ENCODE data around the gene FEZF1.
"Not testable (repeated sequence)": the region's sequence is repeated elsewhere in the genome, so short reads cannot be mapped to it uniquely, and the experiment has no call there.

The FEZF1 gene

DNA sequence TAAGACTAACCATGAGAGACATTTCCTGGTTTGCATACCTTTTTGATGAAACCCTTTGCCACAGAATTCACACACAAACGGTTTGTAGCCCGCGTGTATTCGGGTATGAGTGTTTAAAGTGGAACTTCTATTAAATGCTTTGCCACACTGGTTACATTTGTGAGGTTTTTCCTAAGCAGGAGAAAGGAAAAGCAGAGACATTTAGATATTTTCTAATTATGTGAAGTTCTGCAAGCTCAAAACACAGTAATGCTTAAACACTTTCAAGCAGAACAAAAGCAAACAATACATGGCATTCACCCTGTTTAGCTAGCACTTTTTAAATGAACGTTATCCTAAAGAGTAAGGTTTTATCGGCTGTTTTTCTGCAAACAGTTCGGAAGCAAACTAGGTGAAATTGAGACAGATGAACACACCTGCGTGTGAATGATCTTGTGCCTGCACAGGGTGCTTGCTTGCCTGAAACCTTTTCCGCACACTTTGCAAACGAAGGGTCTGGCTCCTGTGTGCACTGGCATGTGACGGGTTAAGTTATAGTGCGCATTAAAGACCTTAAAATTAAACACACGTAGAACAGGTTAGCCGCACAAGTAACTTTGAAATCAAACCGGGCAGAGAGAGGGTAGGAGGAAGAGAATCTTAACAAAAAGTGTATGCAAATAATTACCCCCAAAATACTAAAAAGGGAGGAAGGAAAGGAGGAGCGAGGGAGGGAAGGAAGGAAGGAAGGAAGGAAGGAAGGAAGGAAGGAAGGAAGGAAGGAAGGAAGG lies 1.6 kb downstream of the FEZF1 start:
- no peak overlapping the region for H3K4me3 Mint-ChIP-seq
- H3K4me1 Mint-ChIP-seq (ENCODE audit: low read depth) = no peaks in the 10 kb centered on the region
- H3K27me3 Mint-ChIP-seq = peaks cover 94% of the 10 kb centered on the region
- intact Hi-C loops (cut with micrococcal nuclease) = no loop called here
- H3K27ac Mint-ChIP-seq = no peak overlapping the region
- no peaks in the 10 kb centered on the region for H3K9me3 Mint-ChIP-seq
- H3K36me3 Mint-ChIP-seq (ENCODE audit: low read depth) = no peaks in the 10 kb centered on the region

- intact Hi-C loops (cut with micrococcal nuclease) = no loop called here
- no peak overlapping the region for H3K27ac Mint-ChIP-seq
- H3K4me3 Mint-ChIP-seq = no peak overlapping the region
- no peaks in the 10 kb centered on the region for H3K4me1 Mint-ChIP-seq (ENCODE audit: low read depth)
- peaks cover 92% of the 10 kb centered on the region for H3K27me3 Mint-ChIP-seq
- H3K36me3 Mint-ChIP-seq (ENCODE audit: low read depth) = no peaks in the 10 kb centered on the region
- no peaks in the 10 kb centered on the region for H3K9me3 Mint-ChIP-seq
Measured at GRCh38 chr7:122301858-122302760, 2.4 kb downstream of the FEZF1 start.

DNA sequence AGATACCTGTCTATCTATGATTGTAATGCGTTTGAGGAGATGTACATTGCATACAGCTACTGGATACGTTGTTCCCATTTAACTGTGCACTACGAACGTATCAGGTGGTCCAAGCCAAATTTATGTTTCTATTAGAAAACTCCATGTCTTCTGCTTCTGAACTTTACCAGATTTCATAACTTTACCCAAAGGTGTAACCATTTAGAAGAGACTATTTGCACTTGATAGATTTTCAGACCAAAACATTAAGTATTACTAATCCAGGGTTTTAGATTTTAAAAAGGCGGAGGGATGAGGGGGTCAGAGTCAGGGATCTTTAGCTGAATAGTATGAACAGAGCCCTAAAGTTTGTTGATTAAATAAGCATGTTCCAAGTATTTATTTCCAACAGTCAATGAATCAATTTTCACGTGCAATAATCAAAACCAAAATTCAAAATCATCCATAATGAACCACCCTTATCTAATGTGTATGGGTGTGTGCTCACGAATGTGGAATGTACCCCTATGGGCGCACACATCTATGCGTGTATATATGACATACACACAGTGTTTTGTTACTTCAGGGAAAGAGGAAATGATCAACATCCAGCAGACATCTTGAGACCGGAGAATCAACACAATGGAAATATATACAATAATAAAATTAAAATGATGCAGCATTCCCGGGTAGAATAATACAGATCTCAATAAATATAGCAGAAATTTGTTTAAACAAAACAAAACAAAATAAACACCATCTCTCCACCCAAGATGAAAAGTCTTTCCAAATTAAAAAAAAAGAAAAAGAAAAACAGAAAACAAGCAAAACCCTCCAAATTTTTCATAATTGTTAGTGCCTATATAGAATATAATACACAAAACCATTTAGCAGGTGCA lies 3.4 kb downstream of the FEZF1 start:
- H3K36me3 Mint-ChIP-seq (ENCODE audit: low read depth) = no peaks in the 10 kb centered on the region
- H3K27me3 Mint-ChIP-seq = peaks cover 83% of the 10 kb centered on the region
- H3K9me3 Mint-ChIP-seq = no peaks in the 10 kb centered on the region
- no peak overlapping the region for H3K27ac Mint-ChIP-seq
- intact Hi-C loops (cut with micrococcal nuclease) = no loop called here
- H3K4me1 Mint-ChIP-seq (ENCODE audit: low read depth) = no peaks in the 10 kb centered on the region
- no peak overlapping the region for H3K4me3 Mint-ChIP-seq

DNA sequence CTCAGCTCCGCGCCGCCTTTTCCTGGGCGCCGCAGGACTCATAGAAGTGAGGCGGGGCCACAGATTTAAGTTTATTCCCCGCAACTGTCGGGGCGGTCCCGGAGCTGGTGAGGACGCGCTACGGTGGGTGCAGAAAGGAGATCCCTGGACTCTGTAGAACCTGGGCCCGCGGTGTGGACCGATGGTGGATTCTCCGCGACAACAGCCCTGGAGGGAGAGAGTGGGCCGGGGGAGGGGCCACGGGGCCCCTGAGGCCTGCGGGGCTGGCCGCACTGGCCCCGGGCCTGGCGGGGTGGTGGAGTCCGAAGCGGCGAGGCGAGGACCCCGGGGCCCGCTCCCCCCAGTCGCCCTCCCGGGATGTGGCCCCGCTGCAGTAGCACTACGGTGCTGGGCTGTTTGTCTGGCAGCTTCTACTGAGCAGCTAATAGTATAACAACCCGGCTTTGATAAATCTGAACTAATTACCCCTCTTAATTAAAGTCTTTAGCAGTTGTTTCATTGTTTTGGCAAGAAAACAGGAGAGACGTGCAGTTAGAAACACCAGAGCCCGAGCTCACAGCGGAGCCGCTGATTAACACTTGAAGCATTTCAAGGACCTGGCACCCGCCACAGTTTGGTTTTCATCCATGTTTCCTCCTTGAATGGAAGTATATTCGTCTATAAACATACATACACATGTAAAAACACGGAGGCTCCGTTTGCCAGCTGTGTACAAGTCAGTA lies 4.2 kb downstream of the FEZF1 start:
- Mint-ChIP-seq H3K4me1 (ENCODE audit: low read depth) (no peaks in the 10 kb centered on the region), H3K36me3 (ENCODE audit: low read depth) (no peaks in the 10 kb centered on the region), H3K27ac (no peak overlapping the region), H3K27me3 (peaks cover 76% of the 10 kb centered on the region), H3K9me3 (no peaks in the 10 kb centered on the region), H3K4me3 (no peak overlapping the region)
- intact Hi-C loops (cut with micrococcal nuclease) = no loop called here

GRCh38 chr7:122299624-122300210 lies 4.8 kb downstream of the FEZF1 start:
- no peaks in the 10 kb centered on the region for H3K36me3 Mint-ChIP-seq (ENCODE audit: low read depth)
- H3K27ac Mint-ChIP-seq = no peak overlapping the region
- intact Hi-C loops (cut with micrococcal nuclease) = no loop called here
- H3K9me3 Mint-ChIP-seq = no peaks in the 10 kb centered on the region
- H3K4me1 Mint-ChIP-seq (ENCODE audit: low read depth) = no peaks in the 10 kb centered on the region
- no peak overlapping the region for H3K4me3 Mint-ChIP-seq
- peaks cover 72% of the 10 kb centered on the region for H3K27me3 Mint-ChIP-seq

DNA sequence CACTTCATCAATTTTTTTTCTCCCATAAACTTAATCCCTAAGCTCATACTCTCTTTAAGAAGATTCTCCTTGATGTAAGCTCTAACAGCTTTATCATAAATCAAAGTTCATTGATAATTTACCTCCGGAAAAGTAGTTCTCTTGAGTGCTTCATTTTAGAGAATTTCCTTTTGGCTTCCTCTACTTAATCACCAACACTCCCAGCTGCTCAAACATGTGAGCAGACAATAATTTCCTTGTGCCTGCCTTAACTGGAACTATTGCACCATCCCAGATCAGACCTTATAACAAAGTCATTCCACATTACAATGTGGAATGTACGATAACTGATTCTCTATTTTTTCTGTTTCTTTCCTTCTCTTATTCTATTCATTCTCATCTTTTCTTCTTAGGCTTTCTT lies 5.9 kb downstream of the FEZF1 start:
- intact Hi-C loops (cut with micrococcal nuclease) = no loop called here
- peaks cover 61% of the 10 kb centered on the region for H3K27me3 Mint-ChIP-seq
- no peak overlapping the region for H3K27ac Mint-ChIP-seq
- no peaks in the 10 kb centered on the region for H3K9me3 Mint-ChIP-seq
- H3K4me3 Mint-ChIP-seq = no peak overlapping the region
- no peaks in the 10 kb centered on the region for H3K4me1 Mint-ChIP-seq (ENCODE audit: low read depth)
- H3K36me3 Mint-ChIP-seq (ENCODE audit: low read depth) = no peaks in the 10 kb centered on the region

GRCh38 chr7:122298131-122298530 lies 6.4 kb downstream of the FEZF1 start:
- intact Hi-C loops (cut with micrococcal nuclease) = no loop called here
- H3K9me3 Mint-ChIP-seq = no peaks in the 10 kb centered on the region
- no peaks in the 10 kb centered on the region for H3K36me3 Mint-ChIP-seq (ENCODE audit: low read depth)
- H3K4me1 Mint-ChIP-seq (ENCODE audit: low read depth) = no peaks in the 10 kb centered on the region
- H3K4me3 Mint-ChIP-seq = no peak overlapping the region
- H3K27me3 Mint-ChIP-seq = peaks cover 57% of the 10 kb centered on the region
- H3K27ac Mint-ChIP-seq = no peak overlapping the region

GRCh38 chr7:122291189-122291588 lies 13.4 kb downstream of the FEZF1 start:
- no peaks in the 10 kb centered on the region for H3K36me3 Mint-ChIP-seq (ENCODE audit: low read depth)
- H3K27ac Mint-ChIP-seq = no peak overlapping the region
- H3K4me1 Mint-ChIP-seq (ENCODE audit: low read depth) = no peaks in the 10 kb centered on the region
- no peak overlapping the region for H3K4me3 Mint-ChIP-seq
- peaks cover 4% of the 10 kb centered on the region for H3K27me3 Mint-ChIP-seq
- H3K9me3 Mint-ChIP-seq = peaks cover 11% of the 10 kb centered on the region
- intact Hi-C loops (cut with micrococcal nuclease) = no loop called here

DNA sequence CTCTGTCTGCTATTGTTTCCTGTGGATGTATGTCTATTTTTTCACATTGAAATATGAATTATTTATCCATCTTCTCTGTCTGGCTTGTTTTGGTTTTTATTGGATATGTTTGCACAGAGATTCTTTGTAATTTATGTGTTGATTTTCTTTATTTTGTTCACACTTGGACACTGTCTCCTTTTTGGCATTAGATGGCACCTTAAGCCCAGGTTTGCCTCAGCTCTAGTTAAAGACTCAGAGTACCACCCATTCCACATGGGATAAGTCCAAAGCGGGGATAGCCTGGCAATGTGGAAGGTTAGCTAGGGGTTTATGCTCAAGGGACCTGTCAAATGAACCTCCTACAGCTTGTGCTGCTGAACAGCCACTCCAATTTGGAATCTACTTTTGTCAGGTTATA lies 14.1 kb downstream of the FEZF1 start:
- no peaks in the 10 kb centered on the region for H3K36me3 Mint-ChIP-seq (ENCODE audit: low read depth)
- H3K4me1 Mint-ChIP-seq (ENCODE audit: low read depth) = no peaks in the 10 kb centered on the region
- H3K4me3 Mint-ChIP-seq = no peak overlapping the region
- intact Hi-C loops (cut with micrococcal nuclease) = no loop called here
- peaks cover 3% of the 10 kb centered on the region for H3K27me3 Mint-ChIP-seq
- peaks cover 11% of the 10 kb centered on the region for H3K9me3 Mint-ChIP-seq
- no peak overlapping the region for H3K27ac Mint-ChIP-seq

GRCh38 chr7:122289426-122289825 lies 15.1 kb downstream of the FEZF1 start:
- intact Hi-C loops (cut with micrococcal nuclease) = no loop called here
- no peak overlapping the region for H3K27ac Mint-ChIP-seq
- peaks cover 11% of the 10 kb centered on the region for H3K9me3 Mint-ChIP-seq
- no peaks in the 10 kb centered on the region for H3K27me3 Mint-ChIP-seq
- H3K4me3 Mint-ChIP-seq = no peak overlapping the region
- no peaks in the 10 kb centered on the region for H3K4me1 Mint-ChIP-seq (ENCODE audit: low read depth)
- no peaks in the 10 kb centered on the region for H3K36me3 Mint-ChIP-seq (ENCODE audit: low read depth)

GRCh38 chr7:122284608-122285007 lies 19.9 kb downstream of the FEZF1 start:
- H3K4me3 Mint-ChIP-seq; H3K27me3 Mint-ChIP-seq; intact Hi-C loops (cut with micrococcal nuclease); H3K27ac Mint-ChIP-seq; H3K4me1 Mint-ChIP-seq (ENCODE audit: low read depth); H3K36me3 Mint-ChIP-seq (ENCODE audit: low read depth): not testable (repeated sequence)
- H3K9me3 Mint-ChIP-seq = peaks cover 11% of the 10 kb centered on the region

DNA sequence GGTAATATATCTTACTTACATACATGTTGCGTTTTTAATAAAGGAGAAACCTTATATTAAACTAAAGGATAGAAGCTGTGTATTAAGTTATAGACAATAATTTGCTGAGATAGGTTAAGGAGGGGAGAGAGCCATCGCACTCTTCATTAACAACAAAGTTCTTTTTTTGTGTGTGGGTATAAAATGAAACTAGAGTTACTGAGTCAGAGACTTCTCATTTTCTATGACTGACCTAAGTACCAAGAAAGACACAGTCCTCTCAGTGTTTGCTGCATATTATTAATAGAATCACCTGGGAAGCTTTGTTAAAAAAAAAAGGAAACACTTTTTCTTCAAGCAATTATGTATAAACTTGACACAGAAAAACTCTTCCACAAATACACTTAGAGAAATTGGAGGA lies 31.4 kb downstream of the FEZF1 start:
- intact Hi-C loops (cut with micrococcal nuclease) = no loop called here
- Mint-ChIP-seq H3K27me3 (no peaks in the 10 kb centered on the region), H3K36me3 (ENCODE audit: low read depth) (no peaks in the 10 kb centered on the region), H3K9me3 (no peaks in the 10 kb centered on the region), H3K4me3 (no peak overlapping the region), H3K27ac (no peak overlapping the region), H3K4me1 (ENCODE audit: low read depth) (no peaks in the 10 kb centered on the region)

DNA sequence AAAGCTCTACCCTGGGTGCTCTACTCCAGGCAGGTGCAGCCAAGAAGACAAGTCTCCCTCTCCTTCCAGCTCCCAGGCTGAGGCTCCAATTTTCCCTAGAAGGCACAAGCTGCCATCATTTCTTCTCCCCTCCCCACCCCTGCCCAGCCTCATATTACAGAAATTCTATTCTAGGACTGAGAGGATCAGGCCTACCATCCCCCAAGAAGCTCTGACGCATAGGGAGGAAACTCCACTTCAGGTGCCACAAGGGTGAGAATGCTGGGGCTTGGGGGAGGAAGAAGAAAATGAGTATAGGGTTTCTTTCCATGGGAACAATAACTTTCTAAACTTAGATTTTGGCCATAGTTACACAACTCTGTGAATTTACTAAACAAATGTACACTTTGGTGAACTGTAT lies 35.3 kb downstream of the FEZF1 start:
- H3K27ac Mint-ChIP-seq = no peak overlapping the region
- intact Hi-C loops (cut with micrococcal nuclease) = no loop called here

More for the DNA sequence above, 35.3 kb downstream of the FEZF1 start:
- no peak overlapping the region for H3K4me3 Mint-ChIP-seq
- H3K4me1 Mint-ChIP-seq (ENCODE audit: low read depth) = no peaks in the 10 kb centered on the region
- H3K36me3 Mint-ChIP-seq (ENCODE audit: low read depth) = no peaks in the 10 kb centered on the region
- no peaks in the 10 kb centered on the region for H3K27me3 Mint-ChIP-seq
- H3K9me3 Mint-ChIP-seq = no peaks in the 10 kb centered on the region
